ENCODE data around the gene CFP.
A peak's percentile ranks its signal among the peaks of the same experiment; 100 is the strongest.

CFP gene

GRCh38 chrX:47597222-47597621 lies 32.5 kb downstream of the CFP start:
- no peak for DNase-seq

DNA sequence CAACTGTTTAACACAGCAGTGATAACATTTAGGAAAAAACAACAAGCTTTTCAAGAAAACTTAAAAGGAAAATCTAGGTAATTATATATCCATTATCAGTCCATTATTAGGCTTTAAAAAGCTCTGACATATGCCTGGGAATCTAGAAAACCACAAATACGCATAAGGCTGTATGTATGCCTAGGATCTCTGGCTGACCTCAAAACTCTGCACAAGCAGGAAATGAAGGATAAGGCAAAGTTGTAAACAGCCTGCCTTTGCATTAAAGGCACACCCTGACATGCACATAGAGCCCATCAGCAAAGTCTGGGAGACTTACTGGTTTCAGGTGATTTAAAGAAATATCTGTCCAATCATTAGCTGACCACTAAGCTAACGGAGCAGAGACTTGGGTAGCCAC lies 33.5 kb downstream of the CFP start:
- no peak for DNase-seq

DNA sequence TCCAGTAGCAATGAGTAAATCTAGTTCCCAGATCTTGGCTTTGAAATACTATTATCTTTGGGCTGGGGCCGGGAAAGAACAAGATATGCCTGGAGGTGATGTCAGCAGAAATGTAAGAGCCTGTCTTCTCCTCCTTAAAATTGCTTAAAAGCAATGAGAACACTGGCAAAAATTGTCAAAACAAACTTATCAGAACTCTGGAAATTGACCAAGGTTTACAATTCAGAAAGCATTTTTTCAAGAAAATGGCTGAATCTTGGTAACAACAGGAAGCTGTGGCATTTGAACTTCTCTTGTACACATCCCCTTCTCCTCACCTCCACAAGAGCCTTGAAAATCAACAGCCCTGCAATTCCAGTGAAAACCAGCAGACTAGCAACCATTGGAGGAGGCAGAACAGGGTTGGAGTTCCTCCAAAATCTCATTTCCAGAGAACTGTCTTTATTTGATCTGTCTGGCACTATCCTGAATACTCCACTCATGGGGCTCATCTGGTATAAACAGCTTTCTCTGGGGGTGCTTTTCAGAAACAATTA lies 33.9 kb downstream of the CFP start:
- DNase-seq: no peak

- no peak for DNase-seq
These were observed 36.2 kb downstream of the CFP start for GRCh38 chrX:47593522-47593921.

DNA sequence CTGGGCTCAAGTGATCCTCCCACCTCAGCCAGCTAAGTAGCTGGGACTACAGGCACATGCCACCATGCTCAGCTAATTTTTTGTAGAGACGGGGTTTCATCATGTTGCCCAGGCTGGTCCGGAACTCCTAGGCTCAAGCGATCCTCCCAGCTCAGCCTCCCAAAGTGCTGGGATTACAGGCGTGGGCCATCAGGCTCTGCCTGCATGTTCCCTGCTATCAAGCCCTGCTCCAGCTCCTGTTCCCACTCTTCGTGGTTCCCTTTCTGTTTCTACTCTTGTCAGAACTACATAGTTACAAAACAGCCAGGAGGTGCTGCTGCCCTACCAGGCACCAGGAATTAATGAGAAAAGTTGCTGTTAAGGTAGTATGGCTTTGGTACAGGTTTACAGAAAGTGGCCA lies 38.7 kb downstream of the CFP start:
- DNase-seq: no peak

GRCh38 chrX:47587906-47588735 lies 41.6 kb downstream of the CFP start:
- DNase-seq: no peak

DNA sequence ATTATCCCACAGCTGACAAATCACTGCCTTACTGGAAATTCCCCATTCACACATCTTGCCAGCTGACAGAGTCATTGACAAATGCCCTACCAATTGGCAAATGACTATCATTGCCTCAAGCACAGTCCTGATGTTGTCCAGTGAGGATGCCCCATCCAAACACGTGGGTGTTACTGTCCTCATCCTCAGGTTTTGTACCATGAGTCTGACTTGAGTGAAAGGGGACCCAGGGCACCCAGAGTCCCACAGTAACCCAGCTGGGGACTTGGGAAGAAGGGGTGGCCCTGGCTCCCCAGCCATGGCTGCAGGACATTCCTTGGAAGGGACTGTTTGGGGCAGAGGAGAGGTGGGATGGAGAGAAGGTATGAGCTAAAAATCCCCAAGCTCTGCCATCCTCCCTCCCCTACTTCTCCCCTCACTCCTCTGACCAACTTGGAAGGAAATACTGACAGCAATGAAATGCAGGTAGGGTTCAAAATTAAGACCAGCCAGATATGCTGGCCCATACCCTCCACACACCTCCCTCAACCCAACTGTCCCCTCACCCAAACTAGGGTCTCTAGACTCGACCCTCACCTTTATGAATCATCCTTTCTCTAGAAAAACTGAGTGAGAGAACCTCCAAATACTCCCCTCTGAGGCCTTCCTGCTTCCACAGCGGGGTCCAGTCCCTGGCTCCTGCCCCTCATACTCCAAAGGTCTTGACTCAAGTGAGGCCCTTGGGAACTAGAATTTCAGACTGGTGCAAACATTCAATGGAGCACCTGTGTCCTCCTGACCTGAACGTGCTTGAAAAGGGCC lies 42.4 kb downstream of the CFP start:
- no peak for DNase-seq

DNA sequence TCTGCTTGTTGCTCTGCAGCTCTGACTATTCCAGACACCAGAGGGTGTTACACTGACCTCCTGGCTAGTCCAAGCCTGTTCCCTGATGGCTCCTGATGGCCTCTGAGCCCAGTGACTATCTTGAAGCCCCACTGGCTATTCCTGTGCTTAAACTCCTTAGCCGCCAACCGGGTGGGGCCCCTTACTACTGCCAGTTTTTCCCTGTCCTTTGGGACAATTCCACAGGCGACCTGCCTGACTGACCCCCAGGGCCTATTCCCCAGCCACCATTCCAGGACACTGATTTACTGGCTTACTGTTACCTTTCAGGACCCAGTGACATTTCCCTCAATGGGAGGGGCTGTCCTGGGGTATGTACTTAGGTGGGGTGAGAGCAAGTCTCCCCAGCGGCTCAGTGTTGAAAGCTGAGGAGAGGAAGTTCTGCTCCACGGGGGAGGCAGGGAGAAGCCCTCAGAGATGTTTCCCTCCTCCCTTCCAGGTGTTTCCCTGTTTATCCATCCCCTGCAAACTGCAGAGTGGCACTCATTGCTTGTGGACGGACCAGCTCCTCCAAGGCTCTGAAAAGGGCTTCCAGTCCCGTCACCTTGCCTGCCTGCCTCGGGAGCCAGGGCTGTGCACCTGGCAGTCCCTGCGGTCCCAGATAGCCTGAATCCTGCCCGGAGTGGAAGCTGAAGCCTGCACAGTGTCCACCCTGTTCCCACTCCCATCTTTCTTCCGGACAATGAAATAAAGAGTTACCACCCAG lies 43.5 kb downstream of the CFP start:
- no peak for DNase-seq

GRCh38 chrX:47585273-47585672 lies 44.5 kb downstream of the CFP start:
- no peak for DNase-seq

DNA sequence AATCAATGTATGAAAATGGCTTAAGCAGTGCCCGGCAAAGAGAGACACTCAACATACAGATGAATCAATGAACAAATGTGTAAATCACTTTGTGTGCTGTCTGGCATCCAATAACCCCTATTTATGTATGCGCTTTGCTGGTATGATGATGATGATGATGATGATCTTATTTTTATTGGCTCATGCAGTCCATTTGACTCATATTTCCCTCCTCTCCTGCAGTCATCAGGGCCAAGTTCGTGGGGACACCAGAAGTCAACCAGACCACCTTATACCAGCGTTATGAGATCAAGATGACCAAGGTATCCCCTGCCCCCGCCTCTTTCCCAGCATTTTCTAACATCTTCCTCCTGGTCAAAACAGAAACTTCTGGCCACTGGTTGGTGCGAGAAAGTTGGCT lies 45.0 kb downstream of the CFP start:
- no peak for DNase-seq

- no peak for DNase-seq
These were observed 46.4 kb downstream of the CFP start for GRCh38 chrX:47583240-47583861.

DNA sequence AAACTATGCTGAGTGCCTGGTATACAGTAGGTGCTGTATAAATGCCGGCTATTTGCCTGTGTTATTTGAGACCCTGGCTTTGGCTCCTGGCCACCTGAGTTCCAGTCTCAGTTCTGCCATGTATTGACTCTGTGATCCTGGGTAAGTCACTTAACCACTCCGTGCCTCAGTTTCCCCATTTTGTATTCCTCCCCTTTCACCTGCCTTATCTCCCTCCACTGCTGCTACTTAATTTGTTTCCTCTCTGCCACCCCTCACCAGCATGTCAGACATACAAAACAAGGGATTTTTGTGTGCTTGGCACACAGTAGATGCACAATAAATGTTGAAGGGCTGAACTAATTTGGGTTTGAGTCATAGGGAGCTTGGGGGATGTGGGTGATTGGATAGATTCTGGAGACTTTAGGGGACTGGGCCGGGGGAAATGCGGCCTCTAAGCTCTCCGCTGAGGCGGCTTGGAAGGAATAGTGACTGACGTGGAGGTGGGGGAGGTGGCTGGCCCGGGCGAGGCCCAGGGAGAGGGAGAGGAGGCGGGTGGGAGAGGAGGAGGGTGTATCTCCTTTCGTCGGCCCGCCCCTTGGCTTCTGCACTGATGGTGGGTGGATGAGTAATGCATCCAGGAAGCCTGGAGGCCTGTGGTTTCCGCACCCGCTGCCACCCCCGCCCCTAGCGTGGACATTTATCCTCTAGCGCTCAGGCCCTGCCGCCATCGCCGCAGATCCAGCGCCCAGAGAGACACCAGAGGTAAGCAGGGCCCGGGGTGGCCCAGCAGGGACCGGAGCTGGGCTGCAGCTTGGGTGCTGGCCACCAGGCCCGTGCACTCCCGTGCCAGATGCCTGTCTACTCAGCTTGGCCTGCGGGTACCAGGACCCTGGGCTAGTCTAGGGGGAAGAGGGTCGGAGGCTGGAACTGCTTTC lies 47.7 kb downstream of the CFP start, which contains the start of gene TIMP1:
TIMP1 (plus strand) TSS at position 706 of the 917 bp plus-strand sequence. CDS start 980 bp downstream, outside the sequence.
- DNase-seq: peak; percentile 75

GRCh38 chrX:47579537-47579936 lies 50.2 kb downstream of the CFP start:
- no peak for DNase-seq

DNA sequence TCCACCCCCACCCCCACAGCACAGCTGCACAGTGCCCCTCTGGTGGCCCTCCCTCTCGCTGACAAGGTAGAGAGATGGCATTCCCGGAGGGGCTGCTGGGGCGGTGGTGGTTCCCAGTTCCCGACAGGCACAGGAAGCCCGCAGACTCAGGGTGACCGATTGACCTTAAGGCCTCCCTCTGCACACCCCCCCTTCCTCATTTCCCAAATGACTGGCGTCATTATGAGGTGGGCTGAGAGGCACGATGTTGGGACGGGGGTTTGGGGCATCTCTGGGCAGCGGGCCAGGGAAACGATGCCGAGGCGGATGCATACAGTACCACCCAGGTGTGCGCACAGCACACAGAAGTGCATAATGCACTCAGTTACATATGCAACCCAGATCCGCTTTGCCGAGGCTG lies 51.0 kb downstream of the CFP start:
- DNase-seq: no peak

GRCh38 chrX:47577901-47578300 lies 51.8 kb downstream of the CFP start:
- DNase-seq: no peak

DNA sequence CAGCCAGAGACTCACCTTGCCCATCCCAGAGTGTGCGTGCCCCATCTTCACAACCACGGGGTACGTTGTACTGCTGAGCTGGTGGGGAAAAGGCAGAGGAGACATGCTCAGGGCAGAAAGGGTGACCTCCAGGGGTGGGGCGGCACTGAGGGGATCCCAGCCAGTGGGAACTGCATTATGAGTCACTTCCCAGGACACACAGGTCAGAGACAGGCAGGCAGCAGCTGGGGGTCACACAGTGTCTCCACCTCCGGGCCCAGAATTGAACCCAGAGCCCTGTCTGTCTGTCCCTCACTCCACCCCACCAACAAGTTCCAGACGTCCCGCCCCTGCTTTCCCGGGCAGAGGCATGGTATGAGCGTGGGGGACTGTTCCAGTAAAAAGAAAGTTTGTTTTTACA lies 52.3 kb downstream of the CFP start:
- no peak for DNase-seq

DNA sequence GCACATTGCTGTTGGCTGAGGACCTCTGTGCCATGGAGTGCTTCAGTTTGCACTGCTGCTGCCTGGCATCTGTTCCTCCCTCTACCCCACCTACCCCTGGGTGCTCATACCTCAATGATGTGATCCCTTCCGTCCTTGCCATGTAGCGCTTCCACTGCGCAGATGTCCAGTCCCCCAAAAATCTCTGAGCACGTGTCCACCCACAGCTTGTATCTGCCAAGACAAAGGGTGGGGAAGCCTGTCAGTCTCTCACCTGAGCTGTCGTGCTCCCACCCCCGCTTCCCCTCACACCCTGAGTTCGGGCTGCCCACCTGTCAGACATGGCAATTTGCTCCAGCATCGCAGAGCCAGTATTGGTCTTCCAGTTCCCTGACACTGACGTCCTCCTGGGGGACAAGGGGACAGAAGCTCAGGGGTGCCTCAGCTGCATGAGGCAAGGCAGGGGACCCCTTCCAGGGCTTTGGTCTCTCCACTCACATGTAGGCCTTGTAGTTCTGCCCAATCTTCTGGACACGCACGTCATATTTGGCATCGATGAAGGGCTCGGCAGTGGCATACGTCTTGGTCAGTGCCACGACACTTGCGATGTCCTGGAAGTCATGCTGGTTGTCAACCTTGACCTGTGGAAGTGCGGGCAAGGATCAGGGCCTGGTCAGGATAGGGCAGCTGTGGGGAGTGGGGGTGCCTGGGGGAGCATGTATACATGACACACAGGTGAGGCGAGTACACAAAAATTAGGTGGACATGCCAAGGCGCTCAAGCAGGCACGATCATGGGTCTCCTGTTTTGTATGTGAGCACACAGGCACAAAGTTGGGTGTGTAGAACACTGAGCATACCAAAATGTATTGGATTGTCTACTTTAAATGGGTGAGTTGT lies 53.5 kb downstream of the CFP start:
- no peak for DNase-seq

GRCh38 chrX:47574547-47575301 lies 55.0 kb downstream of the CFP start:
- no peak for DNase-seq

- DNase-seq: no peak
These were observed 55.6 kb downstream of the CFP start for GRCh38 chrX:47574076-47574546.

All from activated gamma-delta T cell treated with Interleukin-2 at 50 U/mL for 16 hours (primary cell).